Keratinocyte (primary cell): Measurements from ENCODE around the gene EVI5. TPM values are rescaled to one million over a fixed set of nuclear protein-coding genes. Genes with fewer than 3 reads are reported as not detected.

Experiments
- DNase-seq: peaks from one replicate; pipeline ENCODE4 v3.0.0-alpha.2; 2011; ENCODE audit warnings: low read depth, missing footprints, low spot score
- FAIRE-seq: peaks from 2 replicates; lab custom pipeline; 2011; peaks lifted over from hg19 to GRCh38; lab: Jason Lieb, UNC
- H2AFZ ChIP-seq: 2 replicates; pipeline ENCODE4 v1.6.0; 2012; ENCODE audit warnings: low read length, control low read depth, inconsistent platforms; ENCODE audit not compliant: control insufficient read depth
- H3K27ac ChIP-seq: 2 replicates; pipeline ENCODE4 v1.5.1; 2011; ENCODE audit warnings: low read length; ENCODE audit not compliant: control insufficient read depth, insufficient read depth
- H3K27me3 ChIP-seq: 3 replicates; pipeline ENCODE4 v1.6.0; 2011; ENCODE audit warnings: low read length; ENCODE audit not compliant: control insufficient read depth, insufficient read depth; ENCODE audit errors: extremely low read depth
- H3K36me3 ChIP-seq, 2 experiments: 2 replicates in 1 of 2; 3 replicates in 1 of 2; pipeline ENCODE4 v1.5.1; 2011; ENCODE audit warnings: low read length in 2 of 2, mild to moderate bottlenecking in 1 of 2; ENCODE audit not compliant: control insufficient read depth in 2 of 2, insufficient read depth in 2 of 2; ENCODE audit errors: extremely low read depth in 1 of 2
- H3K4me1 ChIP-seq: 3 replicates; pipeline ENCODE4 v1.5.1; 2011; ENCODE audit warnings: low read length; ENCODE audit not compliant: control insufficient read depth, insufficient read depth; ENCODE audit errors: extremely low read depth
- H3K4me2 ChIP-seq: 3 replicates; pipeline ENCODE4 v1.6.0; 2011; ENCODE audit warnings: low read depth, low read length; ENCODE audit not compliant: control insufficient read depth, insufficient read depth; ENCODE audit errors: extremely low read depth
- H3K4me3 ChIP-seq, 3 experiments: fragments of 200-600 bp in 1 of 3; sonication (generic) in 1 of 3; 2 replicates in 2 of 3; 3 replicates in 1 of 3; pipeline ENCODE4 v1.5.1; 2011 to 2016; ENCODE audit warnings: low read length in 3 of 3, mild to moderate bottlenecking in 3 of 3, control low read depth in 2 of 3, inconsistent platforms in 1 of 3, low read depth in 1 of 3, mixed read lengths in 1 of 3, mixed run types in 1 of 3, moderate library complexity in 1 of 3; ENCODE audit not compliant: control insufficient read depth in 2 of 3, insufficient read depth in 2 of 3; ENCODE audit errors: extremely low read depth in 1 of 3
- H3K79me2 ChIP-seq: 2 replicates; pipeline ENCODE4 v1.6.0; 2012; ENCODE audit warnings: low read length; ENCODE audit not compliant: control insufficient read depth, insufficient read depth
- H3K9ac ChIP-seq: 3 replicates; pipeline ENCODE4 v1.6.0; 2011; ENCODE audit warnings: low read length; ENCODE audit not compliant: control insufficient read depth, insufficient read depth; ENCODE audit errors: extremely low read depth
- H3K9me1 ChIP-seq: 3 replicates; pipeline ENCODE4 v1.6.0; 2011; ENCODE audit warnings: low read length; ENCODE audit not compliant: control insufficient read depth, insufficient read depth; ENCODE audit errors: extremely low read depth
- H3K9me3 ChIP-seq: 2 replicates; pipeline ENCODE4 v1.5.1; 2012; ENCODE audit warnings: low read depth, low read length; ENCODE audit not compliant: control insufficient read depth
- H4K20me1 ChIP-seq: 3 replicates; pipeline ENCODE4 v1.6.0; 2011; ENCODE audit warnings: low read length; ENCODE audit not compliant: control insufficient read depth, insufficient read depth; ENCODE audit errors: extremely low read depth
- CTCF ChIP-seq, 3 experiments: IDR thresholded peaks in 1 of 3; conservative IDR thresholded peaks in 1 of 3; optimal IDR thresholded peaks in 1 of 3; 2 replicates in 2 of 3; 3 replicates in 1 of 3; pipeline versions ENCODE3 to v1.5.1; 2011; ENCODE audit warnings: low read length in 3 of 3, mild to moderate bottlenecking in 3 of 3, moderate library complexity in 2 of 3, control low read depth in 1 of 3, inconsistent platforms in 1 of 3; ENCODE audit not compliant: insufficient read depth in 2 of 3; ENCODE audit errors: extremely low read depth in 1 of 3
- EZH2 ChIP-seq: IDR thresholded peaks from one replicate; pipeline ENCODE4 v1.6.1; 2012; ENCODE audit warnings: inconsistent platforms, mild to moderate bottlenecking, low read length, moderate library complexity
- dilution Hi-C: fragments of 300-500 bp; cut with MboI; formaldehyde crosslinking; loops from one replicate; pipeline ENCODE4 v1.7.0; 2020; ENCODE audit warnings: low sequenced_read_pairs; ENCODE audit not compliant: extremely low pct_ligation_motif_present
- polyA plus RNA-seq, 5 experiments: library from polyadenylated mRNA; depleted of rRNA in 3 of 5; stranded (reverse) in 3 of 5; stranded (forward) in 1 of 5; unstranded in 1 of 5; fragments of >200 nt; gene quantifications; 1 replicate in 1 of 5; 2 replicates in 3 of 5; 3 replicates in 1 of 5; pipeline versions ENCODE4 v1.2.1 to v1.2.3, GENCODE V29; 2011 to 2012; ENCODE audit warnings: missing spikeins in 2 of 5, low read depth in 1 of 5, low replicate concordance in 1 of 5
- small RNA-seq, 3 experiments: library from RNA; depleted of rRNA; stranded (forward); fragments of <200 nt; gene quantifications; one replicate each; pipeline ENCODE3, GENCODE V24; 2012; ENCODE audit warnings: low read depth in 3 of 3, low replicate concordance in 1 of 3; ENCODE audit not compliant: insufficient read length in 3 of 3

Gene EVI5
- polyA plus RNA-seq, 1 donor (not counting 4 experiments of a cell fraction or from before 2014, with no cell fraction given): 23.2 TPM

- no peaks in the 10 kb centered on the region for H3K9me3 ChIP-seq
- no peaks in the 10 kb centered on the region for H3K36me3 ChIP-seq
- no peak overlapping the region for H3K9ac ChIP-seq
- no peaks in the 10 kb centered on the region for H3K4me1 ChIP-seq
- TF ChIP-seq CTCF (optimal IDR thresholded peaks at IDR 0.05 in 1 of 3, IDR thresholded peaks at IDR 0.05 in 1 of 3, conservative IDR thresholded peaks at IDR 0.05 in 1 of 3; ENCODE audit: extremely low read depth in 1 of 3, insufficient read depth in 2 of 3, low read length in 3 of 3) (no peak), EZH2 (no peak)
- no peaks in the 10 kb centered on the region for H3K27me3 ChIP-seq
- FAIRE-seq: no peak
- H3K79me2 ChIP-seq: no peaks in the 10 kb centered on the region
- no peaks in the 10 kb centered on the region for H4K20me1 ChIP-seq
- no peak overlapping the region for H2AFZ ChIP-seq
- H3K9me1 ChIP-seq: no peaks in the 10 kb centered on the region
- H3K27ac ChIP-seq: no peak overlapping the region
- H3K4me2 ChIP-seq: no peak overlapping the region
- H3K4me3 ChIP-seq: no peak overlapping the region
- DNase-seq: no peak
- dilution Hi-C loops: no loop called here
Observed at GRCh38 chr1:92459871-92460320, 325.0 kb downstream of the EVI5 start.

Small RNA genes within 50 kb of the gene (small RNA-seq; reads per million reads assigned to genes)
- 0 reads per million in 3 experiments for gene AC104332.2
- 0 to 1.0 (median 0.25) reads per million in 3 experiments for gene RNU4-59P

Other genes starting within 250 kb of the EVI5 start
- 1,742 to 2,236 TPM (median 1,934 TPM) in 3 replicates for gene RPL5, start 46.9 kb upstream of the EVI5 start, polyA plus RNA-seq
- gene DIPK1A, start 176.4 kb upstream of the EVI5 start, polyA plus RNA-seq: 18.6 to 22.0 TPM (median 19.4 TPM) in 3 replicates